ENCODE measurements around the gene ZNF75A. TPM values are rescaled to one million over a fixed set of nuclear protein-coding genes. Genes with fewer than 3 reads are reported as not detected.

ZNF75A gene
- total RNA-seq, 1 donor from 2014 or later, result 27.0 TPM

DNA sequence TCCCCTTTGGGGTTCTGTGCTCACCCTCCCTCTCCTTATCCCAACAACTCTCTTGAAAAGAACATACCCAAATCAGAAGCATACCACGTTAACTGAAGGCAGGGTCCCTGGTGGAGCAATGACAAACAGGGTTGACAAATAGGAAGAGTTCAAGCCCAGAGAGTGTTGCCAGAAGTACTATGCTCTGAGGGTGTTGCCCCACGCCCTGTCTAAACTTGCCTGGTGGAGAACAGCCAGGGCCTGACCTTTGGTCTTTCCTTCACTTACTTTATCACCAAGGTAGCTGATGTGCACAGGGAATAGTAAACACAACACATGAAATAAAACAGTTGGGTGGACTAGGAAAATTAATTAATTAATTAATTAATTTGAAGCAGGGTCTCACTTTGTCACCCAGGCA lies 23.3 kb downstream of the ZNF75A start:
- no peaks in the 10 kb centered on the region for H3K36me3 Mint-ChIP-seq (ENCODE audit: low read depth, unreplicated experiment)
- H3K27ac Mint-ChIP-seq (ENCODE audit: unreplicated experiment), result no peak overlapping the region
- no peak for DNase-seq (ENCODE audit: low spot score)
- no peaks in the 10 kb centered on the region for H3K9me3 Mint-ChIP-seq (ENCODE audit: unreplicated experiment)
- TF ChIP-seq, protein P1, sequence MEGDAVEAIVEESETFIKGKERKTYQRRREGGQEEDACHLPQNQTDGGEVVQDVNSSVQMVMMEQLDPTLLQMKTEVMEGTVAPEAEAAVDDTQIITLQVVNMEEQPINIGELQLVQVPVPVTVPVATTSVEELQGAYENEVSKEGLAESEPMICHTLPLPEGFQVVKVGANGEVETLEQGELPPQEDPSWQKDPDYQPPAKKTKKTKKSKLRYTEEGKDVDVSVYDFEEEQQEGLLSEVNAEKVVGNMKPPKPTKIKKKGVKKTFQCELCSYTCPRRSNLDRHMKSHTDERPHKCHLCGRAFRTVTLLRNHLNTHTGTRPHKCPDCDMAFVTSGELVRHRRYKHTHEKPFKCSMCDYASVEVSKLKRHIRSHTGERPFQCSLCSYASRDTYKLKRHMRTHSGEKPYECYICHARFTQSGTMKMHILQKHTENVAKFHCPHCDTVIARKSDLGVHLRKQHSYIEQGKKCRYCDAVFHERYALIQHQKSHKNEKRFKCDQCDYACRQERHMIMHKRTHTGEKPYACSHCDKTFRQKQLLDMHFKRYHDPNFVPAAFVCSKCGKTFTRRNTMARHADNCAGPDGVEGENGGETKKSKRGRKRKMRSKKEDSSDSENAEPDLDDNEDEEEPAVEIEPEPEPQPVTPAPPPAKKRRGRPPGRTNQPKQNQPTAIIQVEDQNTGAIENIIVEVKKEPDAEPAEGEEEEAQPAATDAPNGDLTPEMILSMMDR (IDR thresholded peaks at IDR 0.05; ENCODE audit: unreplicated experiment), result no peak
- H3K4me3 Mint-ChIP-seq (ENCODE audit: unreplicated experiment), result no peak overlapping the region
- no peaks in the 10 kb centered on the region for H3K4me1 Mint-ChIP-seq (ENCODE audit: unreplicated experiment)
- peaks cover 3% of the 10 kb centered on the region for H3K27me3 Mint-ChIP-seq (ENCODE audit: unreplicated experiment)

GRCh38 chr16:3346041-3346440 lies 40.7 kb downstream of the ZNF75A start:
- H3K4me1 Mint-ChIP-seq (ENCODE audit: unreplicated experiment), result no peaks in the 10 kb centered on the region
- peaks cover 3% of the 10 kb centered on the region for H3K36me3 Mint-ChIP-seq (ENCODE audit: low read depth, unreplicated experiment)
- TF ChIP-seq, protein P1 (IDR thresholded peaks at IDR 0.05; ENCODE audit: unreplicated experiment), result no peak
- no peak for DNase-seq (ENCODE audit: low spot score)
- H3K4me3 Mint-ChIP-seq (ENCODE audit: unreplicated experiment), result no peak overlapping the region
- no peaks in the 10 kb centered on the region for H3K9me3 Mint-ChIP-seq (ENCODE audit: unreplicated experiment)
- H3K27me3 Mint-ChIP-seq (ENCODE audit: unreplicated experiment), result peaks cover 2% of the 10 kb centered on the region
- H3K27ac Mint-ChIP-seq (ENCODE audit: unreplicated experiment), result no peak overlapping the region

DNA sequence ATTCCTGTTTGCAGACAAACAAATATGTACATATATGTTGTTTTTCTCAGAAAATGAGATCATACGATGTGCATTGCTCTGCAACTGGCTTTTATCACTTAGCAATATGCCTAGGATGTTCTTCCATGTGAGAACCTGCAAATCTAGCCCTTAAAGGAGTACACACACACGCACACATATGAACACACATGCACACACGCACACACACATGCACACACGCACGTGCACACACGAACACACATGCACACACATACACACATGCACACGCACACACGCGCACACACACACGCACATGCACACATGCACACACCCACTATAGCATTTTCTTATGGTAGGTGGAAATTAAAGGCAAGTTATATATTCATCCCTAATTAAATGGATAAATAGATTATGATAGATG lies 42.3 kb downstream of the ZNF75A start:
- no peak for DNase-seq (ENCODE audit: low spot score)
- Mint-ChIP-seq H3K9me3 (ENCODE audit: unreplicated experiment) (no peaks in the 10 kb centered on the region), H3K4me3 (ENCODE audit: unreplicated experiment) (peak overlapping the region; percentile 45), H3K4me1 (ENCODE audit: unreplicated experiment) (no peaks in the 10 kb centered on the region), H3K27ac (ENCODE audit: unreplicated experiment) (no peak overlapping the region), H3K27me3 (ENCODE audit: unreplicated experiment) (peaks cover 2% of the 10 kb centered on the region), H3K36me3 (ENCODE audit: low read depth, unreplicated experiment) (peaks cover 3% of the 10 kb centered on the region)
- TF ChIP-seq, protein P1 (IDR thresholded peaks at IDR 0.05; ENCODE audit: unreplicated experiment), result no peak

- Mint-ChIP-seq H3K36me3 (ENCODE audit: low read depth, unreplicated experiment) (no peaks in the 10 kb centered on the region), H3K27me3 (ENCODE audit: unreplicated experiment) (peaks cover 2% of the 10 kb centered on the region), H3K4me3 (ENCODE audit: unreplicated experiment) (no peak overlapping the region), H3K4me1 (ENCODE audit: unreplicated experiment) (no peaks in the 10 kb centered on the region), H3K27ac (ENCODE audit: unreplicated experiment) (no peak overlapping the region), H3K9me3 (ENCODE audit: unreplicated experiment) (no peaks in the 10 kb centered on the region)
- TF ChIP-seq, protein P1 (IDR thresholded peaks at IDR 0.05; ENCODE audit: unreplicated experiment), result no peak
- no peak for DNase-seq (ENCODE audit: low spot score)
Measured at GRCh38 chr16:3348547-3349167, 43.4 kb downstream of the ZNF75A start.

DNA sequence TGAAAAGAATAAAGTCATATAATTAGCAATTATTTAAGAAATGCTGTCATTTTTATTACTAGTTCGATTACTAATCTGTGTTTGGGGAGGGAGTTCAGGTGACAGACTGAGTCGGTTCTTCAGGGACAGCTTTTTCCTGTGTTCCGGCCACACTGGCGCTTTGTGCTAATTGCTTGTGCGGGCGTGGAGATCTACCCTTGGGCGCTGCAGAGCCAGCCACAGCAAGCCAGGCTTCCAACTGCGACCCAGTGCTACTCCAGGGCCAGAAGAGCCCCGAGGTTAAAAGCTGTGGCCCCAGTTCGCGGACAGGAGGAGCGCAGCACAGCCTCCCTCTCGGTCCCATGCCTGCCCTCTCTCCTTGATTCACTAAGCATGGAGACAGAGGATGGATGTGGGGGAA lies 43.9 kb downstream of the ZNF75A start:
- Mint-ChIP-seq H3K4me1 (ENCODE audit: unreplicated experiment) (no peaks in the 10 kb centered on the region), H3K36me3 (ENCODE audit: low read depth, unreplicated experiment) (no peaks in the 10 kb centered on the region), H3K4me3 (ENCODE audit: unreplicated experiment) (no peak overlapping the region), H3K27me3 (ENCODE audit: unreplicated experiment) (peaks cover 2% of the 10 kb centered on the region), H3K9me3 (ENCODE audit: unreplicated experiment) (no peaks in the 10 kb centered on the region), H3K27ac (ENCODE audit: unreplicated experiment) (no peak overlapping the region)
- DNase-seq (ENCODE audit: low spot score), result no peak
- TF ChIP-seq, protein P1 (IDR thresholded peaks at IDR 0.05; ENCODE audit: unreplicated experiment), result no peak
